Neural cell (in vitro differentiated cells): Measurements from ENCODE around the gene TTC13. TPM values are rescaled to one million over a fixed set of nuclear protein-coding genes. Genes with fewer than 3 reads are reported as not detected.

Source experiments
- H2AFZ ChIP-seq: fragments of 200-600, 300-800 bp; sonication (generic), shearing (Covaris generic); 2 replicates; pipeline ENCODE4 v1.6.0; 2014; ENCODE audit warnings: low read depth, mild to moderate bottlenecking, antibody characterized with exemption, low read length, moderate library complexity
- H3F3A ChIP-seq: fragments of 200-600 bp; shearing (Covaris generic); 2 replicates; pipeline ENCODE4 v1.6.1; 2016; ENCODE audit warnings: mild to moderate bottlenecking, moderate library complexity, mixed read lengths, antibody characterized with exemption, low read length; ENCODE audit not compliant: insufficient read depth, poor library complexity, severe bottlenecking
- H3K27ac ChIP-seq: fragments of 200-600, 300-800 bp; sonication (generic), shearing (Covaris generic); 2 replicates; pipeline ENCODE4 v1.5.1; 2014; ENCODE audit warnings: mild to moderate bottlenecking, low read length, moderate library complexity
- H3K27me3 ChIP-seq: fragments of 300-800, 200-600 bp; sonication (generic), shearing (Covaris generic); 2 replicates; pipeline ENCODE4 v1.6.0; 2014; ENCODE audit warnings: mild to moderate bottlenecking, low read depth, low read length, moderate library complexity; ENCODE audit not compliant: insufficient read depth
- H3K36me3 ChIP-seq: fragments of 300-800, 200-600 bp; sonication (generic), shearing (Covaris generic); 2 replicates; pipeline ENCODE4 v1.5.1; 2014; ENCODE audit warnings: mild to moderate bottlenecking, antibody characterized with exemption, low read length, moderate library complexity; ENCODE audit not compliant: insufficient read depth
- H3K4me2 ChIP-seq: fragments of 300-800, 200-600 bp; sonication (generic), shearing (Covaris generic); 2 replicates; pipeline ENCODE4 v1.6.0; 2014; ENCODE audit warnings: mild to moderate bottlenecking, low read length
- H3K4me3 ChIP-seq: fragments of 300-800, 200-600 bp; sonication (generic), shearing (Covaris generic); 2 replicates; pipeline ENCODE4 v1.5.1; 2014; ENCODE audit warnings: mild to moderate bottlenecking, low read length, moderate library complexity
- H3K79me2 ChIP-seq: fragments of 200-600 bp; shearing (Covaris generic); replicated peaks from 2 replicates; pipeline ENCODE4 v1.6.0; 2014; ENCODE audit warnings: mild to moderate bottlenecking, low read length, moderate library complexity; ENCODE audit not compliant: insufficient read depth
- H3K9ac ChIP-seq: fragments of 300-800, 200-600 bp; sonication (generic), shearing (Covaris generic); 2 replicates; pipeline ENCODE4 v1.6.1; 2016; ENCODE audit warnings: mild to moderate bottlenecking, low read length, mixed read lengths
- H3K9me2 ChIP-seq: fragments of 200-600 bp; shearing (Covaris generic); 2 replicates; pipeline ENCODE4 v1.6.1; 2016; ENCODE audit warnings: mild to moderate bottlenecking, low read length, mixed read lengths; ENCODE audit not compliant: insufficient read depth
- H3K9me3 ChIP-seq: fragments of 200-600, 300-800 bp; sonication (generic), shearing (Covaris generic); 2 replicates; pipeline ENCODE4 v1.6.1; 2016; ENCODE audit warnings: mild to moderate bottlenecking, mixed run types, low read length, moderate library complexity, mixed read lengths
- H4K20me1 ChIP-seq: fragments of 200-600 bp; shearing (Covaris generic); 2 replicates; pipeline ENCODE4 v1.6.1; 2016; ENCODE audit warnings: mild to moderate bottlenecking, mixed run types; ENCODE audit not compliant: insufficient read depth
- CTCF ChIP-seq: fragments of 450-650 bp; IDR thresholded peaks from 2 replicates; pipeline ENCODE4 v1.5.1; 2014; ENCODE audit warnings: antibody characterized with exemption, mild to moderate bottlenecking, moderate library complexity; ENCODE audit not compliant: poor library complexity, severe bottlenecking
- EP300 ChIP-seq: fragments of 450-650 bp; conservative IDR thresholded peaks from 2 replicates; pipeline ENCODE4 v1.6.1; 2014; ENCODE audit warnings: antibody characterized with exemption, mild to moderate bottlenecking, moderate library complexity; ENCODE audit not compliant: poor library complexity, severe bottlenecking
- EZH2 ChIP-seq: fragments of 200-600, 300-800 bp; shearing (Covaris generic), sonication (generic); IDR thresholded peaks from 2 replicates; pipeline ENCODE4 v1.6.1; 2014; ENCODE audit warnings: antibody characterized with exemption, low read length, borderline replicate concordance, mild to moderate bottlenecking; ENCODE audit not compliant: insufficient read depth, poor library complexity, severe bottlenecking
- MXI1 ChIP-seq: fragments of 450-650 bp; conservative IDR thresholded peaks from 2 replicates; pipeline ENCODE4 v1.6.1; 2014; ENCODE audit warnings: antibody characterized with exemption, mild to moderate bottlenecking; ENCODE audit not compliant: poor library complexity, severe bottlenecking
- POLR2AphosphoS5 ChIP-seq: IDR thresholded peaks from 2 replicates; pipeline ENCODE4 v1.6.1; 2012
- RAD21 ChIP-seq: fragments of 450-650 bp; conservative IDR thresholded peaks from 2 replicates; pipeline ENCODE4 v1.6.1; 2014; ENCODE audit warnings: antibody characterized with exemption, mild to moderate bottlenecking, moderate library complexity
- REST ChIP-seq: IDR thresholded peaks from 2 replicates; pipeline ENCODE4 v1.6.1; 2012; ENCODE audit warnings: borderline replicate concordance
- SMC3 ChIP-seq: fragments of 450-650 bp; conservative IDR thresholded peaks from 2 replicates; pipeline ENCODE4 v1.6.1; 2014; ENCODE audit warnings: antibody characterized with exemption, mild to moderate bottlenecking, moderate library complexity; ENCODE audit not compliant: poor library complexity
- TAF1 ChIP-seq: IDR thresholded peaks from 2 replicates; pipeline ENCODE4 v1.6.1; 2012; ENCODE audit warnings: low read depth
- polyA plus RNA-seq: library from polyadenylated mRNA; depleted of rRNA; stranded (reverse); fragments of >200 nt; gene quantifications from 2 replicates; pipeline ENCODE4 v1.2.3, GENCODE V29; 2014

The TTC13 gene
- polyA plus RNA-seq, 1 donor from 2014 or later: 33.8 TPM

GRCh38 chr1:230857822-230858221, 120.8 kb downstream of the TTC13 start:
- no peak overlapping the region for H3K9ac ChIP-seq
- H3F3A ChIP-seq: no peaks in the 10 kb centered on the region
- H3K27ac ChIP-seq: no peak overlapping the region
- no peaks in the 10 kb centered on the region for H3K9me3 ChIP-seq
- H3K79me2 ChIP-seq: peaks cover 9% of the 10 kb centered on the region
- H3K36me3 ChIP-seq: peaks cover 7% of the 10 kb centered on the region
- no peak overlapping the region for H2AFZ ChIP-seq
- H3K4me3 ChIP-seq: no peak overlapping the region
- H3K4me2 ChIP-seq: no peak overlapping the region
- TF ChIP-seq TAF1 (no peak), CTCF (no peak), REST (no peak), POLR2AphosphoS5 (no peak), SMC3 (no peak), EP300 (no peak), RAD21 (no peak), EZH2 (no peak), MXI1 (no peak)
- H4K20me1 ChIP-seq: no peaks in the 10 kb centered on the region
- no peaks in the 10 kb centered on the region for H3K27me3 ChIP-seq
- no peaks in the 10 kb centered on the region for H3K9me2 ChIP-seq

GRCh38 chr1:230857077-230857476, 121.6 kb downstream of the TTC13 start:
- TF ChIP-seq EP300 (no peak), EZH2 (no peak), RAD21 (no peak), REST (no peak), TAF1 (no peak), CTCF (no peak), SMC3 (no peak), MXI1 (no peak), POLR2AphosphoS5 (no peak)
- Histone ChIP-seq H3K9me2 (no peaks in the 10 kb centered on the region), H3F3A (no peaks in the 10 kb centered on the region), H3K36me3 (peaks cover 8% of the 10 kb centered on the region), H3K4me2 (no peak overlapping the region), H4K20me1 (no peaks in the 10 kb centered on the region), H3K9me3 (no peaks in the 10 kb centered on the region), H2AFZ (no peak overlapping the region), H3K79me2 (peaks cover 5% of the 10 kb centered on the region), H3K4me3 (no peak overlapping the region), H3K27ac (no peak overlapping the region), H3K27me3 (no peaks in the 10 kb centered on the region), H3K9ac (no peak overlapping the region)
